NCI-H345 treated with DMSO at 0.1 percent for 48 hours (cell line): Measurements from ENCODE around the gene MMADHC.
A peak's percentile ranks its signal among the peaks of the same experiment; 100 is the strongest.

ENCODE experiments used
- DNase-seq: peaks from one replicate; lab custom pipeline; 2025; ENCODE audit not compliant: unreplicated experiment; lab: John Stamatoyannopoulos, UW

MMADHC gene

DNA sequence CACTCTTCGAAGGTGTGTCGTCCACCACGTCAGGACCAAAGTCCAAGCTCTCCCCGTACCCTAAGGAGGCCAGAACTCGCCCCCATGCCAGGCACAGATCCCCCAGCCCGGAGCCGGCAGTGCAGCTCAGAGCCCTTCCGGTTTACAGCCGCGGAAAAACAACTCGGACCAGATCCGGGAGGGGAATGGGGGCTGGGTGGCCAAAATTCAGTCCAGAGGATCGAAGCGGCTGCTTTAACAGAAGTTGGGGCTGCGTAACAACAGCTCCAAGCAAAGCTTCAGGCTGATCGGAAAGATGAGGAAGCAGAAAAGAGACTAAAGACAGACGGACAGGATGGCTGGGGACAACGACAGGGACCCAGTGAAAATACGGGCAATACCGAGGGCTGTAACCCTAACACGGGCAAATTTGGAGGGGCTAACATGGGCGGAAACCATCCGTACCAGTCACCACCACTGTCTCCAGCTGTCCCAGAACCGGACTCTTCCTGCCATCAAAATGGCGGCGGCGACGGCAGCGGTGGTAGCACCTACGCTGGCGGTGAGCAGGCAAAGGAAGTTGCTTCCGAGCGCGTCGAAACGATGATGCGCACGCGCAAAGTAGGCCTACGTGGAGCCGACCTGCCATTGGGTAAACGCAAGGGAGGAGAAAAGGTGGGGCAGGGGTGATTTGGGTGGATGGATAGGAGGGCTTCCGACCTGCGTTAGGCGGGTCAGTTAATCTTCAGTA lies at the start of gene MMADHC:
MMADHC (minus strand) TSS at position 556 of the 730 bp plus-strand sequence. CDS start 678 bp downstream, outside the sequence.
- DNase-seq = peak; percentile 96

- DNase-seq = no peak
Observed at GRCh38 chr2:149634103-149634502, 46.5 kb upstream of the MMADHC start.

- DNase-seq = no peak
Observed at GRCh38 chr2:149630445-149630844, 42.9 kb upstream of the MMADHC start.

GRCh38 chr2:149629026-149629425 lies 41.5 kb upstream of the MMADHC start:
- DNase-seq = no peak

GRCh38 chr2:149627111-149627801 lies 39.7 kb upstream of the MMADHC start:
- no peak for DNase-seq

DNA sequence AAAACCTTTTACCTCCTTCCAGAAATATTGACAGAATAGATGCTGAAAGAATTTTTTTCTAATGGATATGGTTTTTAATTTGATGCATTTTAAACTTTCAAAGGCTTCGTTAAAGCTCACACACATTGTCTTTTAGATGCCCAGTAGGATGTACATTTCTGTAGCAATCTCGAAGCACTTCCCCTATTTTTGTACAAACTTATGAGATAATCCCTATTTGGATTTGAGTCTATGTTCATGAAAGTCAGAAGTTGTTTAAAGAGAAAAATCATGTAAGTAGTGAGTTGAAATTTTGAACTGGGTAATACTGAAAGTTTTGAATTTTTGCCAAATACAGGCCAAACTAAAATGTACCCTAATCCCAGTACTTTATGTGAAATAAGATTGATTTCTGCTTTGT lies 38.1 kb upstream of the MMADHC start:
- DNase-seq = no peak

- no peak for DNase-seq
Observed at GRCh38 chr2:149625271-149625670, 37.7 kb upstream of the MMADHC start.

DNA sequence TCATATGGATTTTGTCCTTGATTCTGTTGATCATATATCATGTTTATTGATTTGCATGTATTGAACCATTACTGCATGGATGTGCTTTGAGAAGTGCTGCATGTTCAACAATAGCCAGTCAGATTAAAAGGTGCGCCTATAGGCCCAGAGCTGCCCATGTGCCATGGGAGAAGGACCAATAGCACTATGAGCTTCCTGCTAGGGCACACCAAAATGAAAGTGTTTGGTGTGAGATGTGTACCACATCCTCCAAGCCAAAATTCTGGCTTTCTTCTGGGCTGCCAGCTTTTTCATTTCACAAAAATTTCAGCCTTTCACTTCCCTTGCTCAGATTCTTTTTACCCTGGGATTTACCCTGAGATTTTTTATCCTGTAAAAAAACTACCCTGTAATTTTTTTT lies 34.8 kb upstream of the MMADHC start:
- no peak for DNase-seq

- DNase-seq = no peak
Observed at GRCh38 chr2:149617476-149617875, 29.9 kb upstream of the MMADHC start.

DNA sequence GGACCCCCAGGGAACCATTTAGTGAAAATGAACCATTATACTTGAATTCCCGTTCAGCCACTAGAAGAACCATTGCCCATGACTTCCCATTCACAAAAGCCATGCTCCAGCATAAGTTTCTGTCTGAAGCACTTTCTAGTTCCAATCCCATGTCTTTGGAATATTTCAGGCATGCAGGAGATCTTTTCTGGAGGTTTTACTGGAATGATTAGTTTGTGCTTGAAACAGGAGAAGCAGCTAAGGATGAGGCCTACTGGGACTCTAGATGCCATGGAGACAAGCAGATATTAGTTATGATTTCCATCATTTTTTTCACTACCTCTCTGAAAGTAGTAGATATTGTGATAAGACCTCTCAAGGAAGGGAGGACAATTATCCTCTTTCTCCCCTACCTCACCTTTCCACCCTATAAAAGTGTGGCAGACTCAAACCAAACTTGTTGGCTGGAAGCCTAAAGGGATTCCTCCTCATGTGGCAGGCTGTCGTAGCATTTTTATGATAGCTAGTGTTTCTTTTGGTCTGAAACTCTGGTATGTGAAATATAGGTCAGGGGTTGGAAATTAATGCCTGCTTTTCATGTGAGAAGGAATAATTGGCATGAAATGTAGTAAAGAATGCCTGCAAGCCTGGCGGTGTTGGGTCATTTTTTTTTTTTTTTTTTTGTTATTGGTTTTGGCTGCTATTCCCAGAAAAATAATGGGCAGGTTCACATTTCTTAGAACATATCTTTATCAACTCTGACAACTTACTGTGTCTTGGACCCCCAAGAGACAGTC lies 29.3 kb upstream of the MMADHC start:
- DNase-seq = peak; percentile 33

- DNase-seq = no peak
Observed at GRCh38 chr2:149613704-149614103, 26.1 kb upstream of the MMADHC start.

DNA sequence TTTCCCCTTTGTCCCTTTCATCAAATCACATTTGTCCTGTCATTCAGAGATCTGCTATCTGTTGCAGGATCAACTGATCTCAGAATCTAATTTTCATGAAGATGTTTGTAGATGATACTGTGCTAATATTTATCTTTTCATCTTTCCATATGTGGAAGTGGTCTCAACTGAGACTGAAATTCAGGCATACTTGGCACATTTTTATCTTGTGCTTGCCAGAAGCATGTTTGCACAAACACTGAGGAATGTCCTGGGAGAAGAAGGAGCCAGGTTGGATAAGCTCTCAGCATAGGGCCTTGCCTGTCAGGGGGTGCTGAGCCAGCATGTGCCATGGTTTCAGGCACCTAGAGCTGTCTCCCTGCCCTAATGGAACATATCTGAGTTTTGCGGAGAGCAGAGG lies 24.5 kb upstream of the MMADHC start:
- no peak for DNase-seq

- DNase-seq = peak; percentile 17
Observed at GRCh38 chr2:149611100-149611820, 23.7 kb upstream of the MMADHC start.

DNA sequence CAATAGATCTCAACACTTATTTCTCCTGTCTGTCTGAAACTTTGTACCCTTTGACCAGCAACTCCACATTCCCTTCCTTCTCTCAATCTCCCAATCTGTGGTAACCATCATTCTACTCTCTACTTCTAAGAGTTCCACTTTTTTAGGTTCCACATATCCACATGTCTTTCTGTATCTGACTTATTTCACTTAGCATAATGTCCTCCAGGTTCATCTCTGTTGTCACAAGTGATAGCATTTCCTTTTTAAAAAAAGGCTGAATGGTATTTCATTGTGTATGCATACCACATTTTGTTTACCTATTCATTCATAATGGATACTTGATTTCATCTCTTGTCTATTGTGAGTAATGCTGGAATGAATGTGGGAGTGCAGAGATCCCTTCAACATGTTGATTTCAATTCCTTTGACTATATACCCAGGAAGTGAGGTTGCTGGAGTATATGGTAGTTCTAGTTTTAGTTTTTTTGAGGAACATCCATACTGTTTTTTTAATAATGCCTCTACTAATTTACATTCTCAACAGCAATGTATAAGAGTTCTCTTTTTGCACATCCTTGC lies 18.8 kb upstream of the MMADHC start:
- no peak for DNase-seq

DNA sequence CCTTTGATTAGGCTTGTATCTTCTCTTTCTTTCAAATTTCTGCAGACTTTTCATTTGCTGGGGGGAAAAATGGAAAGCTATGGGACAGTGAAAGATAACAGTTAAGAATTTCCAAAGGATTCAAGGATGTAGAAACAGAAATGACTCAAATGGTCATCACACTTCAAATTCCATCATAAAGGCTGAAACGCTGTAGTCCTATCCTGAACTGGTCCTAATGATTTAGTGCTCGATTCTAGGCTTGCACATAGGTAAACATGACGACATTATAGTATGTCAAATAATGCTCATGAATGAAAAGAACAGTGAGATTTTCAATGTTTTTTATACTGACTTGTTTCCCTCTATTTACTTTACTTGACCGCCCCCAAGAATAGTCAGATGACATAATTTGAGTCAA lies 15.7 kb upstream of the MMADHC start:
- no peak for DNase-seq

DNA sequence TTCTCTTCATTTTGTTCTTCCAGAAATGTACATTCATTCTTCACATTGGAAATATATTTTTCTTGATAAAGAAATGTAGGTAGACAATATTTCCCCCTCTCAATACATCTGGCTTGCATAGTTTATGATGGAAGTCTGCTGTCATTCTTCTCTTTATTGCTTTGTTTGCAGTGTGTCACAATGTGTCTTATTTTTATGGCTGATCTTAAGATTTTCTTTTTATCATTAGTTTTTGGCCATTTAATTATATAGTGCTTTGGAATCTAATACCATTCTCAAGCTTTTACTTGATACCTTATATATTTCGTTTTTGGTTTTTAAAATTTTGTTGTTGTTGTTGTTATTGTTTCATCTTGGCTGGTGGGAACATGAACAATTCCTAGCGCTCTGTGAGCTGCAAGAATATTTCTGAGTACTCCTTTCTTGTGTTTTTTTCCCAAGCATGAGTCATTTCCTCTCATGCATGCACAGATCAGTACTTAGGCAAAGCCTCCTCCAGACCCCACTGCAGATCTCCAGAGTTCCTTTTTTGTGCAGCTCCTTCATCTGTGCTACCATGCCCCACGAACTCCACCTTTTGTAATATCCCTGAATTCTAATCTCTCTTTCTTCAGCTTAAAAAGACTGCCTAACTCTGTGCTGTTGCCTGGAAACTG lies 13.7 kb upstream of the MMADHC start:
- no peak for DNase-seq

- peak; percentile 71 for DNase-seq
Observed at GRCh38 chr2:149597668-149598326, 10.2 kb upstream of the MMADHC start.

DNA sequence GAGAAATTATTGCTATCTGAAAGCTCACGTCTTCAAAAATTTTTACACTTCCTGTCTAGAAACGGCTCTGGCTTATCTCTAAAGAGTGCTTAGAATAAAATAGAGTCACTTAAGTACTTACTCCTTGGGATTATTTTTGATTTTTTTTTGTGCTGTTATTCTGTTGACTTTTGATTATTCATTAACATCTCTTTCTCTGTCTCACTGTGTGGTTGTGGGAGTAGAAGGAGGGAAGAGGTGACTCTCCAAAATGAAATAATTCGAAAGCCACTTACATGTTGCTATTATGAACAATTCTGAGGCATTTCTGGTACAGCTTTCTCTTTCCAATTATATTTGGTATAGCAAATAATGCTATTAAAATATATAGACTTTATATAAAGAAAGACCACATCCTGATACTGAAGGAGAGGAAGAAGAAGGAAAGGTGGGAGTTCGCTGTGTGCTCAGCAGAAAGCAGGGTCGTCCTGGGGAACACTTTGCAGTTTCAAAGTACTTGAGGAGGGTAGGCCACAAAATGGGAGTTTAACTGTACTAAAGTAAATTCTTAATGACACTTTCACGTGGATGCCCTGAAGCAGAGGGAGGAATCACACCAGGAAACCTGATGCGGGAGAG lies 9.6 kb upstream of the MMADHC start:
- DNase-seq = no peak

DNA sequence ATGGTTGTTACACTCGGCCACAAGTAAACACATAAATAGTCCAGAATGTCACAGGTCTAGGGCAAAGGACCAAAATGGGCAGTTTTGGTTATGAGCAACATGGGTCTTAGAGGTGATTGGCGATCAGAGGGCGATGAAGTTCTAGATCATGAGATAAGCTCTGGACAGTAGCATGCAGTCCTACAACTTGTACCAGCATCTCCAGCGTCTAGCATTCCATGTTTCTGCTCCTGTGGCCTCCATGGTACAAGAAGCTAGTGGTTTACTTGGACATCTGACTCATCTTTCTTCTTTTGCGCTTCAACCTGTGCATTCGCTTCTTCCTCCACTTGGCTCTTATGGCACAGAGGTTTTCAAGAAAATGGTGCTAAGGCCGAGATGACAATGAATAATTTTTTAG lies 8.9 kb upstream of the MMADHC start:
- no peak for DNase-seq
